Measurements from ENCODE around the gene DAGLA.
"Not testable (repeated sequence)": the region's sequence is repeated elsewhere in the genome, so short reads cannot be mapped to it uniquely, and the experiment has no call there.

DAGLA gene, protein sequence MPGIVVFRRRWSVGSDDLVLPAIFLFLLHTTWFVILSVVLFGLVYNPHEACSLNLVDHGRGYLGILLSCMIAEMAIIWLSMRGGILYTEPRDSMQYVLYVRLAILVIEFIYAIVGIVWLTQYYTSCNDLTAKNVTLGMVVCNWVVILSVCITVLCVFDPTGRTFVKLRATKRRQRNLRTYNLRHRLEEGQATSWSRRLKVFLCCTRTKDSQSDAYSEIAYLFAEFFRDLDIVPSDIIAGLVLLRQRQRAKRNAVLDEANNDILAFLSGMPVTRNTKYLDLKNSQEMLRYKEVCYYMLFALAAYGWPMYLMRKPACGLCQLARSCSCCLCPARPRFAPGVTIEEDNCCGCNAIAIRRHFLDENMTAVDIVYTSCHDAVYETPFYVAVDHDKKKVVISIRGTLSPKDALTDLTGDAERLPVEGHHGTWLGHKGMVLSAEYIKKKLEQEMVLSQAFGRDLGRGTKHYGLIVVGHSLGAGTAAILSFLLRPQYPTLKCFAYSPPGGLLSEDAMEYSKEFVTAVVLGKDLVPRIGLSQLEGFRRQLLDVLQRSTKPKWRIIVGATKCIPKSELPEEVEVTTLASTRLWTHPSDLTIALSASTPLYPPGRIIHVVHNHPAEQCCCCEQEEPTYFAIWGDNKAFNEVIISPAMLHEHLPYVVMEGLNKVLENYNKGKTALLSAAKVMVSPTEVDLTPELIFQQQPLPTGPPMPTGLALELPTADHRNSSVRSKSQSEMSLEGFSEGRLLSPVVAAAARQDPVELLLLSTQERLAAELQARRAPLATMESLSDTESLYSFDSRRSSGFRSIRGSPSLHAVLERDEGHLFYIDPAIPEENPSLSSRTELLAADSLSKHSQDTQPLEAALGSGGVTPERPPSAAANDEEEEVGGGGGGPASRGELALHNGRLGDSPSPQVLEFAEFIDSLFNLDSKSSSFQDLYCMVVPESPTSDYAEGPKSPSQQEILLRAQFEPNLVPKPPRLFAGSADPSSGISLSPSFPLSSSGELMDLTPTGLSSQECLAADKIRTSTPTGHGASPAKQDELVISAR

GRCh38 chr11:61679893-61680621 is at the start of gene DAGLA:
DAGLA (plus strand) TSS chr11:61680391; CDS start chr11:61720156, 39,765 bp downstream.
- peak; percentile 59 for DNase-seq

DNA sequence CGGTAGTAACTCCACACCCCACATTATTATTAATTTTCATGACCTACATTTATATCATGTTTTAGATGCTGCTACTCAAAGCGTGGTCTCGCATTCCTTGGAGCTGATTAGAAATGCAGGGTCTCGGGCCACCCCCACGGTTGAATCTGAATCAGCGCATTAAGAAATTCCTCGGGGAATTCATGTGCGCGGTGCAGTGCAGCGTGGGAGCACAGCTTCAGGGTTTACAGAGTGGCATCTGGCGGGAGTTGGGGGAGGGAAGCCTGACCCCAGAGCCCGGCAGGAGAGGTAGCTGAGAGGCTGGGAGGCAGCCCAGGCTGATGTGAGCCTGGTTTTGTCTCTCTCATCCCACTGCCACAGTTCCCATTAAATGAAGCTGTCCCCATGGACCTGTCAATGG is 48.1 kb upstream of the DAGLA start:
- no peak for DNase-seq

DNA sequence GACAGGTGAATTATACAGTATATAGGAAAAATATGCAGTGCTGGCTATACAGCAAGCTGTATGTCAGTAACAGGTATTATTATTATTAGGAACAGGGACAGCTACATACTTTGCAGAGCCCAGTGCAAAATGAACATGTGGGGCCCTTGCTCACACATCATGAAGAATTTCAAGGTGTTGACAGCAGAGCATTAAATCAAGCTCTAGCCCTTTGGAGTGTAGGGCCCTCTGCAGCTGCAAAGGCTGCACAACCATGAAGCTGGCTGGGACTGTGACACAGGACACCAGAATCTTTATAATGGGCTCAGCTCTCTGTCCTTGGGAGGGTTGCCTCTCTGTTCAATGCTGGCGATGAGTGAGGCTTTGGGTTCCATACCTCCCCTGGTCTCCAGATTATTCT is 44.9 kb upstream of the DAGLA start:
- no peak for DNase-seq

- peak; percentile 72 for DNase-seq
Observed at GRCh38 chr11:61635787-61636186, 44.4 kb upstream of the DAGLA start.

GRCh38 chr11:61636676-61637075 is 43.5 kb upstream of the DAGLA start:
- DNase-seq, result no peak

GRCh38 chr11:61637277-61637676 is 42.9 kb upstream of the DAGLA start:
- DNase-seq, result no peak

- DNase-seq, result no peak
Observed at GRCh38 chr11:61639816-61640443, 40.3 kb upstream of the DAGLA start.

- DNase-seq, result no peak
Observed at GRCh38 chr11:61642162-61642561, 38.0 kb upstream of the DAGLA start.

GRCh38 chr11:61645179-61645868 is 34.9 kb upstream of the DAGLA start:
- DNase-seq, result peak; percentile 57

DNA sequence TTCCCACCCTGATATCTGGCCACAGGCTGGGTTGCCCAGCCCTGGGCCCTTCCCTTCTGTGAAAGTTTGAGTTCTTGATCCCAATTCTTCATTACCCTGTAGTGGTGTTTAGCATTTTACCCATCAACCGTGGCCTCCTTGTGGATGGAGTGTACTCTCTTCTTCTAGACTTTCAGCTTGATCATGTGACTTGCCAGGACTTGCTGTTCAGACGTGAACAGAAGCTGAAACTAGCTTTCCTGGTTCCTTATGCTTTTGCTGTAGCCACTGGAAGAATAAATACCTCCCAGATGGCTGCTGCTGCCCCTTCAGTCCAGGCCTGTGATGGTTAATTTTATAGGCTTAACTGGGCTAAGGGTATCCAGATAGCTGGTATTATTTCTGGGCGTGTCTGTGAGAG is 32.7 kb upstream of the DAGLA start:
- DNase-seq, result no peak

- peak; percentile 97 for DNase-seq
Observed at GRCh38 chr11:61650781-61651571, 29.2 kb upstream of the DAGLA start.

DNA sequence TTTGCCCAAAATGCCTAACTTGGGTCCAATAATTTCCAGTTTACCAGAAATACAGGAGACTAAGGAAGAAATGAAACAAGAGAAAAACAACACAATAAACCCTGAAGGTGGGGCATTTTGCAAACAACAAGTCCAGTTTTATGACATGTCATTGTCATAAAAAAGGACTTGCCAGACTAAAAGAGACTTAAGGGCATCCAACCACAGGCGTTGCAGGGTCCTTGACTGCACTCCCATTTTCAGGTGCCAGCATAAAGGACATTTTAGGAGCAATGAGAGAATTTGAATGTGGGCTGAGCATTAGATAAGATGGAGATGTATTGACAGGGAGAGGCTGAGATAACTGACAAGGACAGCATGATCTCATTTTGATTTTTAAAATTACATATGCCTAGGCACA is 28.1 kb upstream of the DAGLA start:
- no peak for DNase-seq

GRCh38 chr11:61654397-61654829 is 25.8 kb upstream of the DAGLA start:
- DNase-seq, result no peak

DNA sequence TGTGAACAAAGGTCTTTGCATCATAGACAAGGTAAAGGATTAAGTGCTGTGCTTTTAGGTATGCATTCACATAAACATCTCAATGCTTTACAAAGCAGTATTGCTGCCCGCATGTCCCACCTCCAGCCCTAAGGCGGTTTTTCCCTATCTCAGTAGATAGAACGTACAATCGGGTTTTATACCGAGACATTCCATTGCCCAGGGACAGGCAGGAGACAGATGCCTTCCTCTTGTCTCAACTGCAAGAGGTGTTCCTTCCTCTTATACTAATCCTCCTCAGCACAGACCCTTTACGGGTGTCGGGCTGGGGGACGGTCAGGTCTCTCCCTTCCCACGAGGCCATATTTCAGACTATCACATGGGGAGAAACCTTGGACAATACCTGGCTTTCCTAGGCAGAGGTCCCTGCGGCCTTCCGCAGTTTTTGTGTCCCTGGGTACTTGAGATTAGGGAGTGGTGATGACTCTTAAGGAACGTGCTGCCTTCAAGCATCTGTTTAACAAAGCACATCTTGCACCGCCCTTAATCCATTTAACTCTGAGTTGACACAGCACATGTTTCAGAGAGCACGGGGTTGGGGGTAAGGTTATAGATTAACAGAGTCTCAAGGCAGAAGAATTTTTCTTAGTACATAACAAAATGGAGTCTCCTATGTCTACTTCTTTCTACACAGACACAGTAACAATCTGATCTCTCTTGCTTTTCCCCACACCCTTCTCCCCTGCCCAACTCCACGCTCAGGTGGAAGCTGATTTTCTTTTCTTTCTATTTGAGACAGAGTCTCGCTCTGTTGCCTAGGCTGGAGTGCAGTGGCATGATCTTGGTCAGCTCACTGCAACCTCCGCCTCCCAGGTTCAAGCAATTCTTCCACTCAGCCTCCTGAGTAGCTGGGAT is 24.7 kb upstream of the DAGLA start:
- DNase-seq, result not testable (repeated sequence)

GRCh38 chr11:61656347-61657077 is 23.7 kb upstream of the DAGLA start:
- DNase-seq, result no peak

GRCh38 chr11:61657566-61658290 is 22.5 kb upstream of the DAGLA start:
- DNase-seq, result no peak

DNA sequence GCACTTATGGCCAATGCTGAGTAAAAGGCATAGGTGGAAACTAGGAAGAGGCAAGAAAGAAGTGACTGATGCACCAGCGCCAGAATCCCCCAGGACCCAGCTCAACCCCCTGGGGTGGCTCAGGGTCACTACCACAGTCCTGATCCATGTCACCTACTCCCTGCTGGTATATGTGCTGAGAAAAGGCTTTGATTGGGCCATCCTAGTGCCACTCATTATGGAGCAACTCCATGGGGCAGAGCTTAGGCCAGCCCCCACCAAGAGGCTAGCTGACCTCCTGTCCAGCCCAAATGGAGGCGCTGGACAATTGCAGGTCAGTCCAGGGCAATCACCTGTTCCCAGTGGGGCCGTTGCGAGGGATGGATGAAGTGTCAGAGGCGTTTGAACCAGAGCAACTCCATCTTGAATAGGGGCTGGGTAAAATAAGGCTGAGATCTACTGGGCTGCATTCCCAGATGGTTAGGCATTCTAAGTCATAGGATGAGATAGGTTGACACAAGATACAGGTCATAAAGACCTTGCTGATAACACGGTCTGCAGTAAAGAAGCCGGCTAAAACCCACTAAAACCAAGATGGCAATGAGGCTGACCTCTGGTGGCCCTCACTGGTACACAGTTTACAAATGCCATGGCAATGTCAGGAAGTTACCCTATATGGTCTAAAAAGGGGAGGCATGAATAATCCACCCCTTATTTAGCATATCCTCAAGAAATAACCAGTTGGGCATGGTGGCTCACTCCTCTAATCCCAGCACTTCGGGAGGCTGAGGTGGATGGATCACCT is 20.6 kb upstream of the DAGLA start:
- DNase-seq, result no peak

Data from NCI-H510A (cell line).